Measurements from ENCODE around the gene POLRMT. TPM values are rescaled to one million over a fixed set of nuclear protein-coding genes. Genes with fewer than 3 reads are reported as not detected.

Gene POLRMT
- 37.9 and 60.0 TPM in 2 replicates for total RNA-seq

DNA sequence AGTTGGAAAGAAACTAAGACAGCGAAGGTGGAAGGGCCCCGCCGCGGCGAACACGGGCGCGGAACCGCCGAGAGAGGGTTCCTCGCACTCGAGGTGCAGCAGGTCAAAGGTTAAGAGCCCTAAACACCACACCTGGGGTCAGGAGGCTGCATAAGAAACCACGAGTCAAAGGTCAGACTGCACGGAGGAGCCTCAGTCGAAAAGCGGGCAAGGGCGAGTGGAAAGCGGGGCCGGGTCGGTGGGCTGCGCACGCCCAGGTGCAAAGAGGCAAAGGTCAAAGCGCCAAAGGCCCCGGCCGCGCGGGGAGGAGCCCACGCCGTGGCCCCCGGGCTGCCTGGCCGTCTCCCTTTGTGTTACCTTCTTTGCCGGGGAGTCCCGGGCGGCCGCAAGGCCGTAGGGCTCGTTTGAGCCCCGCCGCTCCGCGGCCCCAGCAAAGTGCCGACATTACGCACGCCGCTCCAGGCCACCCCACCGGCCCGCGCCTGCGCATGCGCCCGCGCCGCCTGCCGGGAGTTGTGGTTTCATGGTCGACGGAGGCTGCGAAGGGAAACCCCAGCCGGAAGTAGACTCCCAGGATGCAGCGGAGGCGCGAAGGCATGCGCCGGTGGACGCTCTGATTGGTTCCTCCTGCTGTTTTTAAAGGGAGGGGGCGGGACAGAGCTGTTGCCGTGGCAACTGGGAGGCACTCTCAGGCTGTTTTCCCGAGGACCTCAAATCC lies at the start of gene POLRMT:
POLRMT (minus strand) TSS at position 470 of the 718 bp plus-strand sequence; CDS start at position 445, 25 bp downstream.
- TF ChIP-seq, protein P1, sequence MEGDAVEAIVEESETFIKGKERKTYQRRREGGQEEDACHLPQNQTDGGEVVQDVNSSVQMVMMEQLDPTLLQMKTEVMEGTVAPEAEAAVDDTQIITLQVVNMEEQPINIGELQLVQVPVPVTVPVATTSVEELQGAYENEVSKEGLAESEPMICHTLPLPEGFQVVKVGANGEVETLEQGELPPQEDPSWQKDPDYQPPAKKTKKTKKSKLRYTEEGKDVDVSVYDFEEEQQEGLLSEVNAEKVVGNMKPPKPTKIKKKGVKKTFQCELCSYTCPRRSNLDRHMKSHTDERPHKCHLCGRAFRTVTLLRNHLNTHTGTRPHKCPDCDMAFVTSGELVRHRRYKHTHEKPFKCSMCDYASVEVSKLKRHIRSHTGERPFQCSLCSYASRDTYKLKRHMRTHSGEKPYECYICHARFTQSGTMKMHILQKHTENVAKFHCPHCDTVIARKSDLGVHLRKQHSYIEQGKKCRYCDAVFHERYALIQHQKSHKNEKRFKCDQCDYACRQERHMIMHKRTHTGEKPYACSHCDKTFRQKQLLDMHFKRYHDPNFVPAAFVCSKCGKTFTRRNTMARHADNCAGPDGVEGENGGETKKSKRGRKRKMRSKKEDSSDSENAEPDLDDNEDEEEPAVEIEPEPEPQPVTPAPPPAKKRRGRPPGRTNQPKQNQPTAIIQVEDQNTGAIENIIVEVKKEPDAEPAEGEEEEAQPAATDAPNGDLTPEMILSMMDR (conservative IDR thresholded peaks at IDR 0.05; ENCODE audit: low read depth, low read length), result no peak
- DNase-seq (ENCODE audit: low read depth), result peak; percentile 71
- H3K4me3 ChIP-seq (ENCODE audit: low read depth, low read length), result peak within 1 kb of the TSS; percentile 89

DNA sequence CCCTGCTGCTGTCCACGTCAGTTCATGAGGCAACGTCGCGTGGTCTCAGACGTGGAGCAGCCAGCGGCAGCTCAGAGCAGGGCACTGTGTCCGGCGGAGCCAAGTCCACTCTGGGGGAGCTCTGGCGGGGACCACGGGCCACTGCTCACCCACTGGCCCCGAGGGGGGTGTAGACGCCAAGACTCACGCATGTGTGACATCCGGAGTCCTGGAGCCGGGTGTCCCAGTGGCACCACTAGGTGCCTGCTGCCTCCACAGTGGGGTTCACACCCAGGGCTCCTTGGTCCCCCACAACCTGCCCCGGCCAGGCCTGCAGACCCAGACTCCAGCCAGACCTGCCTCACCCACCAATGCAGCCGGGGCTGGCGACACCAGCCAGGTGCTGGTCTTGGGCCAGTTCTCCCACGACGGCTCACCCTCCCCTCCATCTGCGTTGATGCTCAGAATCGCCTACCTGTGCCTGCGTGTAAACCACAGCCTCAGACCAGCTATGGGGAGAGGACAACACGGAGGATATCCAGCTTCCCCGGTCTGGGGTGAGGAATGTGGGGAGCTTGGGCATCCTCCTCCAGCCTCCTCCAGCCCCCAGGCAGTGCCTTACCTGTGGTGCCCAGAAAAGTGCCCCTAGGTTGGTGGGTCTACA lies 49.5 kb upstream of the POLRMT start:
- TF ChIP-seq, protein P1 (conservative IDR thresholded peaks at IDR 0.05; ENCODE audit: low read depth, low read length), result no peak
- DNase-seq (ENCODE audit: low read depth), result no peak
- H3K4me3 ChIP-seq (ENCODE audit: low read depth, low read length), result no peak overlapping the region

DNA sequence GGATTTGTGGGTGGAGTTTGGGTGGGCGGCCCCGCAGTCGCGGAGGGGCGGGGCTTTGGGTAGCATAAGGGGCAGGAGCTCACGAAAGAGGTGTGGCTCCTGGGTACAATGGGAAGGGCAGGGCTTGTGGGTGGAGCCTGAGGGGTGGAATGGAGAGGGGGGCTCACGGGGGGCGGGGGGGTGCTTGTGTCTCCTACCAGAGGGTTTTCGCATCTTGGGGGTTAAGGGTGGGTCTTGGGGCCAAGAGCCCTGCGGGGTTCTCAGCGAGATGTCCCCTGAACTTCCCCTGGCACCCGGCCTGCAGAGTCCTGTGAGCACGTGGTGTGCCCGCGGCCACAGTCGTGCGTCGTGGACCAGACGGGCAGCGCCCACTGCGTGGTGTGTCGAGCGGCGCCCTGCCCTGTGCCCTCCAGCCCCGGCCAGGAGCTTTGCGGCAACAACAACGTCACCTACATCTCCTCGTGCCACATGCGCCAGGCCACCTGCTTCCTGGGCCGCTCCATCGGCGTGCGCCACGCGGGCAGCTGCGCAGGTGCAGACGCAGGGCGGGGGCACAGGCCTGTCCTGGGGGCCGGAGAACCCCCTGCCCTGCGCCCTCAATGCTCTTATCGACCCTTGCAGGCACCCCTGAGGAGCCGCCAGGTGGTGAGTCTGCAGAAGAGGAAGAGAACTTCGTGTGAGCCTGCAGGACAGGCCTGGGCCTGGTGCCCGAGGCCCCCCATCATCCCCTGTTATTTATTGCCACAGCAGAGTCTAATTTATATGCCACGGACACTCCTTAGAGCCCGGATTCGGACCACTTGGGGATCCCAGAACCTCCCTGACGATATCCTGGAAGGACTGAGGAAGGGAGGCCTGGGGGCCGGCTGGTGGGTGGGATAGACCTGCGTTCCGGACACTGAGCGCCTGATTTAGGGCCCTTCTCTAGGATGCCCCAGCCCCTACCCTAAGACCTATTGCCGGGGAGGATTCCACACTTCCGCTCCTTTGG lies 48.0 kb upstream of the POLRMT start:
- no peak for DNase-seq (ENCODE audit: low read depth)
- TF ChIP-seq, protein P1 (conservative IDR thresholded peaks at IDR 0.05; ENCODE audit: low read depth, low read length), result no peak
- H3K4me3 ChIP-seq (ENCODE audit: low read depth, low read length), result peak overlapping the region; percentile 67

DNA sequence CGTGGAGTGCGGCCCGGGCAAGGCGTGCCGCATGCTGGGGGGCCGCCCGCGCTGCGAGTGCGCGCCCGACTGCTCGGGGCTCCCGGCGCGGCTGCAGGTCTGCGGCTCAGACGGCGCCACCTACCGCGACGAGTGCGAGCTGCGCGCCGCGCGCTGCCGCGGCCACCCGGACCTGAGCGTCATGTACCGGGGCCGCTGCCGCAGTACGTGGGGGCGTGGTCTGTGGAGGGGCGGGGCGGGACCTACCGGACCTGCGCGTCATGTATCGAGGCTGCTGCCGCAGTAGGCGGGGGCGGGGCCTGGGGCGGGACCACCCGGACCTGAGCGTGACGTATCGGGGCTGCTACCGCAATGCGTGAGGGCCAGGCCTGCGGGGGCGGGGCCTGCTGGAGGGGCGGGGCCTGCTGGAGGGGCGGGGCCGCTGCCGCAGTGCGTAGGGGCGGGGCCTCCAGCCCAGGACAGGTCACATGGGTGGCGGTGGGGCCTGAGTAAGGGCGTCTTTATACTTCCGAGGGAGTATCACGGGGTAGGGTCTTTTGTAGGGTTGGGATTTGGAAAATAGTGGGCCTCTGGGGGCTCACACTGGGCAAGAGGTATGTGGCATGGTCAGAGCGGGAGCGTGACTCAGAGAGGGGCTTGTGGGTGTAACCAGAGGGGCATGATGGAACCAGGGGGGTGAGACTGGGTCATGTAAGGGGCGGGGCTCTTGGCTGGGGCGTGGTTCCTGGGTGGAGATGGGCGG lies 47.1 kb upstream of the POLRMT start:
- peak; percentile 74 for DNase-seq (ENCODE audit: low read depth)
- peak overlapping the region; percentile 67 for H3K4me3 ChIP-seq (ENCODE audit: low read depth, low read length)
- TF ChIP-seq, protein P1 (conservative IDR thresholded peaks at IDR 0.05; ENCODE audit: low read depth, low read length), result peak; percentile 32

DNA sequence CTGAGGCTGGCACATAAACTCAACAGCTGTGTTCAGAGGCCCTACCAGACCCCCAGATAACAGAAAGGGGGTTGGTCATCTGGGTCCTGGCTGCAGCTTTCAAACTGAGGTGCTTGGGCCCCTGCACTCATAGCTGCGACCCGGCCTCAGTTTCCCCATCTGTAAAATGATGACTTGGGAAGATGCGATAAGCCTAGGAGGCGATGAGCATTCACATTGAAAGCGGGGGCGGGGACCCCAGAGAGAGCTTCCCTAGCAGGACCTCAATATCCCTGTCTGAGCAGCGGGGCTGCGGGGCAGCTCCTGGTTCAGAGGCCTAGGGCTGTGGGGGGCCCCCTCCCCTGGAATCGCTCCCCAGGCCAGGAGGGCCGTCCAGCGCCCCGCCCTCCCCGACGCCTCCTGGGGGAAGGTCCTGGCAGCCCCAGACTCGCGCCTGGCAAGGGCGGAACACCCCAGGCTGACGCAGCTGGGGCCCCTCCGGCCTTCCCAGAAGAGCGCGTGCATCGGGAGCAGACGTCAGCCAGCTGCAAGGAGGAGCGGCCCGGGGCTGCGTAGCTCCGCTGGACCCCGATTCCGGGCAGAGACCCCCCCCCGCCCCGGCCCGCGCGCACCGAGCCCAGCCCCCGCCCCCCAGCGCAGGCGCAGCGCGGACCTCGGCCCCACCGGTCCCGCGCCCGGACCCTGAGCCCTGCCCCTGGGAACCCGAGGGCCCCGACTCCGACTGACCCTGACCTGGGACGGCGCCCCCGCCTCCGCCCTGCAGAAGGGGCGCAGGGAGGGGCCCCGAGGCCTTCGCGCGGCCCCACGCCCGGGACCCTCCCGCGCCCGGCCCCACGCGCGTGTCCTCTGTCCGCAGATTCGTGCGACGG lies 46.3 kb upstream of the POLRMT start:
- no peak for DNase-seq (ENCODE audit: low read depth)
- H3K4me3 ChIP-seq (ENCODE audit: low read depth, low read length), result peak overlapping the region; percentile 67
- TF ChIP-seq, protein P1 (conservative IDR thresholded peaks at IDR 0.05; ENCODE audit: low read depth, low read length), result peak; percentile 0
